ENCODE measurements around the gene LMOD3. TPM values are rescaled to one million over a fixed set of nuclear protein-coding genes. Genes with fewer than 3 reads are reported as not detected.

LMOD3 gene
- total RNA-seq, 2 experiments from 2014 or later, result not detected

DNA sequence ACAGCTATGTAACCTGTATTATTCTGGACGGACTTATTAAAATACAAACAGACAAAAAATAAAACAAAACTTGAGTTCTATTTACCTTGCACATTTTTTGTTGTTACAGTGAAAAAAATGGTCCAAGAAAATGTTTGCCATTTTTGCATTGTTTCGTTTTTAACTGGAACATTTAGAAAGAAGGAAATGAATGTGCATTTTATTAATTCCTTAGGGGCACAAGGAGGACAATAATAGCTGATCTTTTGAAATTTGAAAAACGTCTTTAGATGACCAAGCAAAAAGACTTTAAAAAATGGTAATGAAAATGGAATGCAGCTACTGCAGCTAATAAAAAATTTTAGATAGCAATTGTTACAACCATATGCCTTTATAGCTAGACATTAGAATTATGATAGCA lies 17.1 kb downstream of the LMOD3 start:
- ATAC-seq (ENCODE audit: poor library complexity), result no peak
- peaks cover 56% of the 10 kb centered on the region for H3K36me3 ChIP-seq (ENCODE audit: insufficient read depth, low read length)
- H3K27me3 ChIP-seq (ENCODE audit: control insufficient read depth in 1 of 2, insufficient read depth in 2 of 2, low read length in 2 of 2), result no peaks in the 10 kb centered on the region
- no peak overlapping the region for H3K27ac ChIP-seq (ENCODE audit: low read depth in 1 of 2, low read length in 2 of 2)
- H3K4me1 ChIP-seq (ENCODE audit: insufficient read depth, low read length), result peaks cover 23% of the 10 kb centered on the region
- no peaks in the 10 kb centered on the region for H3K27me3 Mint-ChIP-seq
- peak overlapping the region; percentile 52 for H3K27ac Mint-ChIP-seq
- no peaks in the 10 kb centered on the region for H3K9me3 Mint-ChIP-seq
- H3K36me3 Mint-ChIP-seq (ENCODE audit: low read depth), result peaks cover 64% of the 10 kb centered on the region
- ChIA-PET CTCF (interaction anchor here (2.2 kb wide), 1 partner anchor 15 kb away, joined by 12 read pairs; no protein-coding TSS in a partner anchor), POLR2A (interaction anchor here (1.1 to 1.4 kb wide), 3 partner anchors 10 to 53 kb away, joined by 3 to 9 read pairs (median 4); no protein-coding TSS in a partner anchor)
- DNase-seq, result no peak
- no peaks in the 10 kb centered on the region for H3K9me3 ChIP-seq (ENCODE audit: control insufficient read depth in 1 of 2, insufficient read depth in 1 of 2, low read length in 2 of 2)
- H3K4me1 Mint-ChIP-seq (ENCODE audit: low read depth), result peaks cover 52% of the 10 kb centered on the region
- intact Hi-C loops (cut with DNase I, micrococcal nuclease), result no loop called here
- no peak overlapping the region for H3K4me3 Mint-ChIP-seq
- TF ChIP-seq, protein P1, sequence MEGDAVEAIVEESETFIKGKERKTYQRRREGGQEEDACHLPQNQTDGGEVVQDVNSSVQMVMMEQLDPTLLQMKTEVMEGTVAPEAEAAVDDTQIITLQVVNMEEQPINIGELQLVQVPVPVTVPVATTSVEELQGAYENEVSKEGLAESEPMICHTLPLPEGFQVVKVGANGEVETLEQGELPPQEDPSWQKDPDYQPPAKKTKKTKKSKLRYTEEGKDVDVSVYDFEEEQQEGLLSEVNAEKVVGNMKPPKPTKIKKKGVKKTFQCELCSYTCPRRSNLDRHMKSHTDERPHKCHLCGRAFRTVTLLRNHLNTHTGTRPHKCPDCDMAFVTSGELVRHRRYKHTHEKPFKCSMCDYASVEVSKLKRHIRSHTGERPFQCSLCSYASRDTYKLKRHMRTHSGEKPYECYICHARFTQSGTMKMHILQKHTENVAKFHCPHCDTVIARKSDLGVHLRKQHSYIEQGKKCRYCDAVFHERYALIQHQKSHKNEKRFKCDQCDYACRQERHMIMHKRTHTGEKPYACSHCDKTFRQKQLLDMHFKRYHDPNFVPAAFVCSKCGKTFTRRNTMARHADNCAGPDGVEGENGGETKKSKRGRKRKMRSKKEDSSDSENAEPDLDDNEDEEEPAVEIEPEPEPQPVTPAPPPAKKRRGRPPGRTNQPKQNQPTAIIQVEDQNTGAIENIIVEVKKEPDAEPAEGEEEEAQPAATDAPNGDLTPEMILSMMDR (IDR thresholded peaks at IDR 0.05), result no peak
- H3K4me3 ChIP-seq (ENCODE audit: low read length), result no peak overlapping the region

DNA sequence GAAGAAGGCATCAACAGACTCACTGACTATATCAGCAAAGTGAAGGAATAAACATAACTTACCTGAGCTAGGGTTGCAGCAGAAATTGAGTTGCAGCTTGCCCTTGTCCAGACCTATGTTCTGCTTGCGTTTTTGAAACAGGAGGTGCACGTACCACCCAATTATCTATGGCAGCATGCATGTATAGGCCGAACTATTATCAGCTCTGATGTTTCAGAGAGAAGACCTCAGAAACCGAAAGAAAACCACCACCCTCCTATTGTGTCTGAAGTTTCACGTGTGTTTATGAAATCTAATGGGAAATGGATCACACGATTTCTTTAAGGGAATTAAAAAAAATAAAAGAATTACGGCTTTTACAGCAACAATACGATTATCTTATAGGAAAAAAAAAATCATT lies 17.8 kb downstream of the LMOD3 start:
- Mint-ChIP-seq H3K27ac (peak overlapping the region; percentile 55), H3K4me3 (no peak overlapping the region), H3K4me1 (ENCODE audit: low read depth) (peaks cover 58% of the 10 kb centered on the region), H3K9me3 (no peaks in the 10 kb centered on the region), H3K27me3 (no peaks in the 10 kb centered on the region), H3K36me3 (ENCODE audit: low read depth) (peaks cover 71% of the 10 kb centered on the region)
- ChIA-PET POLR2A (interaction anchor here (0.6 to 1.2 kb wide), 2 partner anchors 8 to 15 kb away, joined by 3 to 4 read pairs; no protein-coding TSS in a partner anchor), CTCF (interaction anchor here (1.2 kb wide), 1 partner anchor 17 kb away, joined by 4 read pairs; no protein-coding TSS in a partner anchor)
- H3K36me3 ChIP-seq (ENCODE audit: insufficient read depth, low read length), result peaks cover 63% of the 10 kb centered on the region
- no peak overlapping the region for H3K27ac ChIP-seq (ENCODE audit: low read depth in 1 of 2, low read length in 2 of 2)
- H3K27me3 ChIP-seq (ENCODE audit: control insufficient read depth in 1 of 2, insufficient read depth in 2 of 2, low read length in 2 of 2), result no peaks in the 10 kb centered on the region
- H3K4me3 ChIP-seq (ENCODE audit: low read length), result no peak overlapping the region
- TF ChIP-seq, protein P1 (IDR thresholded peaks at IDR 0.05), result no peak
- H3K4me1 ChIP-seq (ENCODE audit: insufficient read depth, low read length), result peaks cover 23% of the 10 kb centered on the region
- intact Hi-C loops (cut with DNase I, micrococcal nuclease), result no loop called here
- no peaks in the 10 kb centered on the region for H3K9me3 ChIP-seq (ENCODE audit: control insufficient read depth in 1 of 2, insufficient read depth in 1 of 2, low read length in 2 of 2)
- DNase-seq (no peak), ATAC-seq (ENCODE audit: poor library complexity) (no peak)

DNA sequence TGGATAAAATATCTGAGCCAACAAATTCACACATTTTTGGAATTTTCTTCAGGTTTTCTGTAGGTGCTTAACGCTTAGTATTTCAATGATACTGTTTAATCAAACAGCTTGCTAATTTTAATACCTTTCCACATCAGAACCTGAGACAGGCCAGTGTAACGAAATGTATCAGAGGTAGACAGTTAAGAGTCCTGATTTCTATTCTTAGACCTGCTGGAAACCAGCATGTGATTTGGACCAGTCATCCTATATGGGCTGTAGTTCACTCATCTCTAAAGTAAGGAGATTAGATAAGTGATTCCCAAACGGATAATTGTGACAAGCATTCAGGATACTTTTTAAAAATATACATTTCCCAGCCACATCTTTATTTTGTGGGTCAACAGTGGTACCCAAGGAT lies 19.3 kb downstream of the LMOD3 start:
- no peaks in the 10 kb centered on the region for H3K27me3 ChIP-seq (ENCODE audit: control insufficient read depth in 1 of 2, insufficient read depth in 2 of 2, low read length in 2 of 2)
- H3K4me3 ChIP-seq (ENCODE audit: low read length), result no peak overlapping the region
- H3K9me3 ChIP-seq (ENCODE audit: control insufficient read depth in 1 of 2, insufficient read depth in 1 of 2, low read length in 2 of 2), result no peaks in the 10 kb centered on the region
- no peak for ATAC-seq (ENCODE audit: poor library complexity)
- ChIA-PET POLR2A (interaction anchor here (0.7 to 0.8 kb wide), 2 partner anchors 17 to 22 kb away, joined by 3 read pairs; no protein-coding TSS in a partner anchor), CTCF (interaction anchor here (1.1 kb wide), 1 partner anchor 18 kb away, joined by 3 read pairs; no protein-coding TSS in a partner anchor)
- Mint-ChIP-seq H3K27ac (no peak overlapping the region), H3K4me3 (no peak overlapping the region), H3K27me3 (no peaks in the 10 kb centered on the region), H3K9me3 (no peaks in the 10 kb centered on the region), H3K36me3 (ENCODE audit: low read depth) (peaks cover 80% of the 10 kb centered on the region), H3K4me1 (ENCODE audit: low read depth) (peaks cover 63% of the 10 kb centered on the region)
- H3K4me1 ChIP-seq (ENCODE audit: insufficient read depth, low read length), result peaks cover 27% of the 10 kb centered on the region
- DNase-seq, result no peak
- no peak overlapping the region for H3K27ac ChIP-seq (ENCODE audit: low read depth in 1 of 2, low read length in 2 of 2)
- intact Hi-C loops (cut with DNase I, micrococcal nuclease), result no loop called here
- H3K36me3 ChIP-seq (ENCODE audit: insufficient read depth, low read length), result peaks cover 72% of the 10 kb centered on the region
- TF ChIP-seq, protein P1 (IDR thresholded peaks at IDR 0.05), result no peak
